NCI-H2171 (cell line): ENCODE measurements around the gene PALS1.

Source experiments
- DNase-seq: peaks from one replicate; lab custom pipeline; 2025; lab: John Stamatoyannopoulos, UW

The PALS1 gene

GRCh38 chr14:67241411-67242167 lies at the start of gene PALS1:
Gene PALS1 (plus strand): TSS chr14:67241435. CDS start chr14:67279171, 37,736 bp downstream.
- DNase-seq = no peak

- DNase-seq = no peak
These were observed 49.4 kb upstream of the PALS1 start for GRCh38 chr14:67191768-67192290.

- DNase-seq = no peak
These were observed 48.9 kb upstream of the PALS1 start for GRCh38 chr14:67192366-67192765.

- no peak for DNase-seq
These were observed 46.0 kb upstream of the PALS1 start for GRCh38 chr14:67195279-67195678.

GRCh38 chr14:67199016-67199415 lies 42.2 kb upstream of the PALS1 start:
- no peak for DNase-seq

GRCh38 chr14:67207810-67208209 lies 33.4 kb upstream of the PALS1 start:
- DNase-seq = no peak

GRCh38 chr14:67218126-67218525 lies 23.1 kb upstream of the PALS1 start:
- no peak for DNase-seq

GRCh38 chr14:67221248-67221981 lies 19.8 kb upstream of the PALS1 start:
- DNase-seq = no peak

GRCh38 chr14:67221982-67222328 lies 19.3 kb upstream of the PALS1 start:
- DNase-seq = no peak

GRCh38 chr14:67225523-67225922 lies 15.7 kb upstream of the PALS1 start:
- DNase-seq = no peak

GRCh38 chr14:67228325-67228984 lies 12.8 kb upstream of the PALS1 start:
- DNase-seq = no peak

- no peak for DNase-seq
These were observed 9.2 kb upstream of the PALS1 start for GRCh38 chr14:67232066-67232465.

- no peak for DNase-seq
These were observed 8.6 kb upstream of the PALS1 start for GRCh38 chr14:67232621-67233020.

- DNase-seq = no peak
These were observed 3.6 kb upstream of the PALS1 start for GRCh38 chr14:67237591-67237990.

- no peak for DNase-seq
These were observed 1.7 kb upstream of the PALS1 start for GRCh38 chr14:67239582-67239981.

- peak; percentile 66 for DNase-seq
These were observed 885 bp upstream of the PALS1 start for GRCh38 chr14:67240168-67240932.

GRCh38 chr14:67240978-67241410 lies 241 bp upstream of the PALS1 start:
- DNase-seq = peak; percentile 97

GRCh38 chr14:67242168-67242420 lies 859 bp downstream of the PALS1 start:
- DNase-seq = no peak

- no peak for DNase-seq
These were observed 3.9 kb downstream of the PALS1 start for GRCh38 chr14:67245104-67245503.

GRCh38 chr14:67251573-67252226 lies 10.5 kb downstream of the PALS1 start:
- no peak for DNase-seq

GRCh38 chr14:67253076-67253635 lies 11.9 kb downstream of the PALS1 start:
- no peak for DNase-seq
